NOMO-1 treated with DMSO at 0.1 percent for 48 hours (cell line): ENCODE data around the gene SLCO1B1.

Experiments used
- DNase-seq: peaks from one replicate; lab custom pipeline; 2025; ENCODE audit not compliant: unreplicated experiment; lab: John Stamatoyannopoulos, UW

The SLCO1B1 gene

DNA sequence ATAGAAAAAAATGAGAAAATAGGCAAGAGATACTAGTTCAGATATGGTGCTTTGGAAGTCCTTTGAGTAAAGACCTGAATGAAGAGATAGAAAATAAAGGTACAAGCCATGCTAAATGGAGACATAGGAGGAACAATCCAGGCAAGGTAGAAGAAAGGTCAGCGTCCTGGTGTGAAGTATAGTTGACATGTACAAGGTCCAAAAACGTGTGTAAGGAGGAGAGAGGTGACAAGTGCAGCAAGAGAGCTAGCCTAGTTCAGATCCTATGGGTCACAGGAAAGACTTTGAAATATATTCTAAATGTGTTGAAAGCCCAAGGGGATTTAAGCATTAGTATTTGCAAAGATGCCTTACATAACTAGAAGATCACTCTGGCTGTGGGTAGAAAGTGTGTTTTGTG, 88.2 kb downstream of the SLCO1B1 start:
- DNase-seq, result no peak

GRCh38 chr12:21220266-21220665, 89.3 kb downstream of the SLCO1B1 start:
- no peak for DNase-seq

DNA sequence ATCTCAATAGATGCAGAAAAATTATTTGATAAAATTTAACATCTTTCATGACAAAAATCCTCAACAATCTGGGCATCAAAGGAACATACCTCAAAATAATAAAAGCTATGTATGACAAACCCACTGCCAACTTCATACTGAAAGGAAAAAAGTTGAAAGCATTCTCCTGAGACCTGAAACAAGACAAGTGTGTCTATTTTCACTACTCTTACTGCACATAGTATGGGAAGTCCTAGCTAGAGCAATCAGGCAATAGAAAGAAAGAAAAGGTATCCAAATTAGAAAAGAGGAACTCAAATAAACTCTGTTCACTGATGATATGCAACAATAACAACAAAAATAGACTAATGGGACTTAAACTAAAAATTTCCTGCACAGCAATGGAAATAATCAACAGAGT, 90.1 kb downstream of the SLCO1B1 start:
- DNase-seq, result no peak

DNA sequence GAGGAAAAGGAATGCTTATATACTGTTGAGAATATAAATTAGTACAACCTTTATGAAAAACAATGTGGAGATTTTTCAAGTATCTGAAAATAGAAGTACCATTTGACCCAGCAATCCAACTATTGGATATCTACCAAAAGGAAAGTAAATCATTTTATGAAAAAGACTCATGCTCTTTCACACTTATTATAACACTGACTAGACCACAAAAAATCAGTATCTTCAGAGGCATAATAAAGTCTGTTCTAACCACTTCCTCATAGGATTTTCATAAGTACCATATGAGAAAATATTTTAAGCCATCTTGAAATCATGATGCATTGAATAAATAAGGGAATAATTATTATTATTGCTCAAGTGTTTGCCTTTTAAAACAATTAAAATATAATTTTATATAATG, 90.8 kb downstream of the SLCO1B1 start:
- no peak for DNase-seq

- no peak for DNase-seq
These were observed 92.9 kb downstream of the SLCO1B1 start for GRCh38 chr12:21223930-21224329.

- no peak for DNase-seq
These were observed 103.4 kb downstream of the SLCO1B1 start for GRCh38 chr12:21234395-21234794.

DNA sequence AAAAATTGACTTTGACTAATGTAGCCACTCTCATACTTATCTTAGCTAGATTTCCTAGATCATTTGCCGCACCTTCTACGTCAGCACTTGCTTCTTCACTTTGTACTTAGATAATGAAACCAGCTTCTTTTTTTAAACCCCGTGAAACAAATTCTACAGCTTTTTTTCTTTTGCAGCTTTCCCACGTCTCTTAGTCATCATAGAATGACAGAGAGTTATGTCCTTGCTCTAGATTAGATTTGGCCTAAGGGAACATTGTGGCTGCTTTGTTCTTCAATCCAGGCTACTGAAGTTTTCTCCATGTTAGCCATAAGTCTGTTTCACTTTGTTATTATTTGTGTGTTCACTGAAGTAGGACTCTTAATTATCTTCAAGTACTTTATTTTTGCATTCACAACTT, 108.9 kb downstream of the SLCO1B1 start:
- no peak for DNase-seq

GRCh38 chr12:21248679-21249078, 117.7 kb downstream of the SLCO1B1 start:
- peak; percentile 24 for DNase-seq

DNA sequence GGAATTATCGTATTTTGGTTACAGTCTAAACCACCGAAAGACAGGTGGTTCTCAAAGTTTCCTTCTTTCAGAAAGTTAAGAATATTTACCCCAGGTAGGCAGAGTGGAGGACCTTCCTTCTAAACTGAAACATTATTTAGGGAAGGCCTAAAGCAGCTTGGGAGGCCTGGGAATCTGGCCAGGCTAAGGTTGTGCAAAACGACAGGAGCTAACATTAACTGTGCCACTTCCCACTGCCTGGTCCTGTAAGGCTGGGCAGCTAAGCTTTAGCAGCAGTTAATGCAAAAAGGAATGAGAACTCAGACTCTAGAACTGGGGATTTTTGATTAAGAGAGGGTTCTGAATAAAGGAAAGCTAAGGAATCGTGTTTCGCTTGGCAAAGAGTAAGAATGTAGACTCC, 121.1 kb downstream of the SLCO1B1 start:
- DNase-seq, result no peak

DNA sequence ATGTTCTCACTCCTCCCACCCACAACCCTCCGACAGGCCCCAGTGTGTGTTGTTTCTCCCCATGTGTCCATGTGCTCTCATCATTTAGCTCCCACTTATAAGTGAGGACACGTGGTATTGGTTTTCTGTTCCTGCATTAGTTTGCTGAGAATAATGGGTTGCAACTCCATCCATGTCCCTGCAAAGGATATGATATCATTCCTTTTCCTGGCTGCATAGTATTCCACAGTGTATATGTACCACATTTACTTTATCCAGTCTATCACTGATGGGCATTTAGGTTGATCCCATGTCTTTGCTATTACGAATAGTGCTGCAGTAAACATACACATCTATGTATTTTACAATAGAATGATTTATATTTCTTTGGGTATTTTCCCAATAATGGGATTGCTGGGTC, 126.2 kb downstream of the SLCO1B1 start:
- DNase-seq, result no peak

DNA sequence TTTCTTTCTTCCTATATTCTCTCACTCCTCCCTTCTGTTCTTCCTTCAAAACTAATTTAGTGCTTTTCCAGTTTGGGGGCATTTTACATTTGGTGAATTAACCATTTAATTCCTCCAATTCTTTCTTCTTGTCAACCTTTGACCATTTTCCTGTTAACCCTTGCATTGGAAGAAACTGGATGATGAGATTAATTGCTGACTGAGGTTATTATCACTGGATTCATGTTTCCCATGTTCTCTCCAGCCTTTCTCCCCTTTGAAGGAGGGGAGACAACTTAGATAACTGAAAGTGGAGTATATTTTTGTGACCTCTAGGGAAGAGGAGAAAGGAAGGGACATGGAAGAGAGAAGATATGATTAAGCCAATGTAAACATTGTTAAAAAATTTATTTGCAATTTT, 133.2 kb downstream of the SLCO1B1 start:
- DNase-seq, result no peak

DNA sequence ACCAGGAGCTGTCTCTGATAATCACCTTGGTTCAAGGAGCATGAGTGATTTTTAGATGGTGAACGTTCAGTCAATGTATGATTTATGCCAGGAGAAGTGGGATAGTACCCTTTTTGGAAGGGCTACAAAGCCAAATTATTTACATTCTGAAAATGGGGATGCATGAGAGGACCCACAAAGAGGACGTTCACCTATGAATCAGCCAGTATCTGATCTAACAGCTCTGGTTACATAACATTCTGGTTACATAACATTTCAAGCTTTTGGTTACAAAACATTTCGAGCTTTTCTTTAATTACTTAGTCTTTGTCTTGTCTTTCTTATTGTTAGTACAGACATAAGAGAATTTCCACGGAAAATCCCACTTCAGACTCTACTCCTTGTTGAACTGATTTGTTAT, 134.9 kb downstream of the SLCO1B1 start:
- peak; percentile 80 for DNase-seq

DNA sequence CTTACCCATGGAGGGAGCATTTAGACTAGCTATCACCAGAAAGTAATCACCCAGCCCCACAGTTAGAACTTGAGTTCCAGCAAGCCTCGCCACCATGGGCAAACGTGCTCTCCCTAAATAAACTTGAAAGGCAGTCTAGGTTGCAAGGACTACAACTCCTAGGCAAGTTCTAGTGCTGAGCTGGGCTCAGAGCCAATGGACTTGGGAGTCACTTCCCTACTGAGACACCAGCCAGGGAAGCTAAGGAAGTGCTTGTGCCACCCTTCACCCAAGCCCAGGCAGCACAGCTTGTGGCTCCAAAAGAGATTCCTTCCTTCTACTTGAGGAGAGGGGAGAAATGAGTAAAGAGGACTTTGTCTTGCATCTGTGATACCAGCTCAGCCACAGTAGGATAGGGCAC, 145.8 kb downstream of the SLCO1B1 start:
- no peak for DNase-seq
